ENCODE results near the gene GPRC5D.

DNA sequence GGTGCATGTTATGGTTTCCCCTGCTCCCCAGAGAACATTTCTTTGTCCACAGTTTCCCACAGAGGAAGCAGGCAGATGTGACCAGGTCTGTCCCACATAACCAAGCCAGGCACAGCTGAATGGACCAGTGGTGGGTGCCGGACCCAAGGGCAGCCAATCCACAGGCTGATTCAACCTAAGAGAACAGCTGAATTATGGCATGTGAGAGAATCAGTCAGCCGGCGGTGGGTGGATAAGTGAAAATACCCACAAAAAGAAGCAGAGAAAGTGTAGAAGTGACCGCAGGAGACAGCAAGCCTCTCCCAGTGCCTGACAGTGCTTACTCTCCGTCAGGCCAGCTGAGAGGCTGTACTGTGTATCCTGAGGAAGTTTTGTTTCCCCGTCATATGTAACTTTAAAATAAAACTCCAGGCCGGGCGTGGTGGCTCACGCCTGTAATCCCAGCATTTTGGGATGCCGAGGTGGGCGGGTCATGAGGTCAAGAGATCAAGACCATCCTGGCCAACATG, 14.9 kb downstream of the GPRC5D start:
- TF ChIP-seq, protein P1, sequence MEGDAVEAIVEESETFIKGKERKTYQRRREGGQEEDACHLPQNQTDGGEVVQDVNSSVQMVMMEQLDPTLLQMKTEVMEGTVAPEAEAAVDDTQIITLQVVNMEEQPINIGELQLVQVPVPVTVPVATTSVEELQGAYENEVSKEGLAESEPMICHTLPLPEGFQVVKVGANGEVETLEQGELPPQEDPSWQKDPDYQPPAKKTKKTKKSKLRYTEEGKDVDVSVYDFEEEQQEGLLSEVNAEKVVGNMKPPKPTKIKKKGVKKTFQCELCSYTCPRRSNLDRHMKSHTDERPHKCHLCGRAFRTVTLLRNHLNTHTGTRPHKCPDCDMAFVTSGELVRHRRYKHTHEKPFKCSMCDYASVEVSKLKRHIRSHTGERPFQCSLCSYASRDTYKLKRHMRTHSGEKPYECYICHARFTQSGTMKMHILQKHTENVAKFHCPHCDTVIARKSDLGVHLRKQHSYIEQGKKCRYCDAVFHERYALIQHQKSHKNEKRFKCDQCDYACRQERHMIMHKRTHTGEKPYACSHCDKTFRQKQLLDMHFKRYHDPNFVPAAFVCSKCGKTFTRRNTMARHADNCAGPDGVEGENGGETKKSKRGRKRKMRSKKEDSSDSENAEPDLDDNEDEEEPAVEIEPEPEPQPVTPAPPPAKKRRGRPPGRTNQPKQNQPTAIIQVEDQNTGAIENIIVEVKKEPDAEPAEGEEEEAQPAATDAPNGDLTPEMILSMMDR (IDR thresholded peaks at IDR 0.05), result no peak
- TF ChIP-seq POLR2A (IDR thresholded peaks at IDR 0.05) (no peak), POLR2AphosphoS5 (IDR thresholded peaks at IDR 0.05) (no peak)
